Epithelial cell of esophagus (primary cell): ENCODE measurements around the gene RNF213.
A peak's percentile ranks its signal among the peaks of the same experiment; 100 is the strongest.

Experiments
- DNase-seq: peaks from one replicate; pipeline ENCODE4 v3.0.0; 2010; ENCODE audit warnings: low read depth
- H3K4me3 ChIP-seq: 2 replicates; pipeline ENCODE4 v1.5.1; 2011; ENCODE audit warnings: mild to moderate bottlenecking, low read length, control low read depth
- CTCF ChIP-seq: IDR thresholded peaks from 2 replicates; pipeline ENCODE4 v1.5.1; 2011; ENCODE audit warnings: low read depth, mild to moderate bottlenecking, low read length, control low read depth, inconsistent platforms; ENCODE audit not compliant: insufficient read depth; ENCODE audit errors: missing control alignments

RNF213 gene

GRCh38 chr17:80443916-80444643 lies 183.4 kb downstream of the RNF213 start:
- DNase-seq: no peak
- no peak overlapping the region for H3K4me3 ChIP-seq
- no peak for TF ChIP-seq CTCF

- no peak for DNase-seq
Measured at GRCh38 chr17:80444644-80444979, 184.0 kb downstream of the RNF213 start.

DNA sequence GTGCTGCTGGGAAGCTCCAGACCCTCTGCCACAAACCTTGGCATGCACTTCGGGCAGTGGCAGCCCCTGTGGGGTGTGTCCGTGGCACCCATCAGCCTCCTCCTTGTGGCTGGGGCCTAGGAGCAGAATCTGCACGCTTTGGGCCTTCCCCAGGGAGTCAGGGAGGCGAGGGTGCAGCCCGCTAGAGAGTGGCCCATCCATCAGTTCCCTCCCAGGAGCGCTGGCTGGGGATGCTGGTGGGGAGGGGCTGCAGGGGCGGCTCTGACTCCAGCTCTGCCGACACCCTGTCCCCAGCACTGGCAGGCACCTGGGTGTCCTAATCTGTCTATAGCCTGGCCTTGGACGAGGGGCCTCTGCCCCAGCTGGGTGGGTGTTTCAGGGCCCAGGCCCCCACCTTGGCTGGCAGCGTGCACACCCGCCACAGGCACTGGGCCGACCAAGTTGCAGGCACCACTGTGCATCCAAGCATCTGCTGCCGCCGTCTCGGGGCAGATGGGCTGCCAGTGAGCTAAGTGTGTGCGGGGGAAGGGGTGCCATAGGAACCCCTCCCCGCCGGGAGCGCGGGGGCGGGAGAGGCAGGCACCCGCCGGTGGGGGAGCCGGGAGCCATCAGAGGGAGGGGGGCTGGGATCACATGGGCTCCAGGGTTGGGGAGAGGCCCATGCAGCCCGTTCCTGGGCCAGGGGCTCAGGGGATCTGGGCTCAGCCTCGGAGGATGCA lies 184.5 kb downstream of the RNF213 start:
- H3K4me3 ChIP-seq: no peak overlapping the region
- DNase-seq: no peak
- TF ChIP-seq CTCF: no peak

More at GRCh38 chr17:80444644-80444979, 184.0 kb downstream of the RNF213 start:
- H3K4me3 ChIP-seq: no peak overlapping the region
- no peak for TF ChIP-seq CTCF

GRCh38 chr17:80445726-80446110 lies 185.1 kb downstream of the RNF213 start:
- DNase-seq: no peak
- no peak overlapping the region for H3K4me3 ChIP-seq
- TF ChIP-seq CTCF: no peak

DNA sequence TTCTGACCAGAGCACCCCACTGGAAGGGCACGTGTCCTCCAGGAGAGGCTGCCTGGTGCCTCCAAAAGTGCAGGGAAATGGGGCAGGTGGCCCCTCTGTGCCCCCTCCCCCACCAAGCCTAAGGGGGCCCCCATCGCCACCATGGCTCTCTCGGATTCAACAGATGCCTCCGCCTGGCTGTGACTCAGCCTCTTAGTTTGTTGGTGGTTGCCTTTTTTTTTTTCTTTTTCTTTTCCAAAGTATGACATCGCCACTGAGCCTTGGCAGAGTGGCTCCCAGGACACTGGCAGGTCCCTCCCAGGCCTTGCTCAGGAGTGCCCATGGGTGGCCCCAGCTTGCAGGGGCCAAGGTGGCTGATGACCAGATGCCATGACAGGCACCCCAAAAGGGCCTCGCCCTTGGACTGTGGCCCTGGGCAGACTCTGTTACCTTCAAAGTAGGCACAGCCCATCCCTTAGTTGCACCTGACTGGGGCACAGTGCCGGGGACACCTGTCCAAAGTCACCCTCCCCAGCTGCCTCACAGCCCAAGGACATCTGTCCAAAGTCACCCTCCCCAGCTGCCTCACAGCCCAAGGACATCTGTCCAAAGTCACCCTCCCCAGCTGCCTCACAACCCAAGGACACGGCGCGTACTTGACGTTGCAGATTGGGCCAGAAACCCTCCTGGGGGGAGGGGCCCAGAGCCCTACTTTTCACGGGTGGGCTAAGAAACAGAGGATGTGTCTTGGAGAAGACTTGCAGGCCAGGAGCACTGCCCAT lies 186.2 kb downstream of the RNF213 start:
- no peak overlapping the region for H3K4me3 ChIP-seq
- DNase-seq: peak; percentile 37
- TF ChIP-seq CTCF: no peak

- TF ChIP-seq CTCF: no peak
- DNase-seq: peak; percentile 66
Measured at GRCh38 chr17:80447790-80448189, 187.1 kb downstream of the RNF213 start.

More at GRCh38 chr17:80447790-80448189, 187.1 kb downstream of the RNF213 start:
- H3K4me3 ChIP-seq: no peak overlapping the region
